ENCODE results near the gene FAM107B.
"Not testable (repeated sequence)": the region's sequence is repeated elsewhere in the genome, so short reads cannot be mapped to it uniquely, and the experiment has no call there.

Gene FAM107B

GRCh38 chr10:14728346-14728745 lies 46.4 kb downstream of the FAM107B start:
- no peak for DNase-seq

DNA sequence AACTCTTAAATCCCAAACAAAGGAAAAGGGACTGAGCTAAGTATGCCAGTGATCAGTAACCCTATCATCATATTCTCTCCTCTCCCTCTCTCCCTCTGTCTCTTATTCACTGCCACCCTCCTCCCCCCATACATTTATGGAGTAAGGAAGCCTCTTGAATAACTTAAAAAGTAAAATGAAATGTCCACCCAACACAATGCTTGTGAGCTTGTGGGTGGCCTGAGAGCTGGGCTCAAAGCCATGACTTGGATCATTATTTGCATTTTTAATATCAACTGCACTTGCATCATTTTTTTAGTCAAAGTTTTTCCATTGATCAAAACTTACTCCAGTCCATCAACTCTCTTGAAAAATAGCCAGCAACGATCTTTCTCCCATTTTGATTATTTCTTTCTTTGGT lies 46.8 kb downstream of the FAM107B start:
- DNase-seq = no peak

GRCh38 chr10:14727465-14727864 lies 47.2 kb downstream of the FAM107B start:
- no peak for DNase-seq

GRCh38 chr10:14724931-14725330 lies 49.8 kb downstream of the FAM107B start:
- no peak for DNase-seq

GRCh38 chr10:14723052-14723689 lies 51.5 kb downstream of the FAM107B start:
- DNase-seq = peak; percentile 21

GRCh38 chr10:14717552-14717951 lies 57.1 kb downstream of the FAM107B start:
- no peak for DNase-seq

- DNase-seq = no peak
Observed at GRCh38 chr10:14712991-14713424, 61.7 kb downstream of the FAM107B start.

GRCh38 chr10:14709344-14709743 lies 65.4 kb downstream of the FAM107B start:
- not testable (repeated sequence) for DNase-seq

GRCh38 chr10:14707481-14707880 lies 67.2 kb downstream of the FAM107B start:
- DNase-seq = no peak

GRCh38 chr10:14705548-14706230 lies 69.0 kb downstream of the FAM107B start:
- no peak for DNase-seq

DNA sequence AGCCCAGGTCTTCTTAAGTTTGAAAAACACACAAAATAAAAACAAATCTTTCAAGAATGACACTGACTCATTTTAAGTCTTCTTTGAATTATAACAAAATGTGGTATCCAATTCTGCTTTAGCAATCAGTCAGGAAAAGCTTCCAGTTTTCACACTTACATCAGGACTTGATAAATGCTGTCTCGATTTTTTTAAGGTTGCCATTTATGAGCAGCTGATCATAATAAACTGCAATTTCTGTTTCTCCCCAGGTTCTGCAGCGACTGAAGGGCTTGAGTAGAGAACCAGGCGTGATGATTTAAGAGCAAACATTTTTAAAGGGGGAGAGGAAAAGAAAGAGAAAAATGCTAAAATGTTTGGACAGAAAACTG lies 71.1 kb downstream of the FAM107B start:
- DNase-seq = no peak

- no peak for DNase-seq
Observed at GRCh38 chr10:14701466-14701865, 73.2 kb downstream of the FAM107B start.

- DNase-seq = no peak
Observed at GRCh38 chr10:14700546-14700945, 74.2 kb downstream of the FAM107B start.

DNA sequence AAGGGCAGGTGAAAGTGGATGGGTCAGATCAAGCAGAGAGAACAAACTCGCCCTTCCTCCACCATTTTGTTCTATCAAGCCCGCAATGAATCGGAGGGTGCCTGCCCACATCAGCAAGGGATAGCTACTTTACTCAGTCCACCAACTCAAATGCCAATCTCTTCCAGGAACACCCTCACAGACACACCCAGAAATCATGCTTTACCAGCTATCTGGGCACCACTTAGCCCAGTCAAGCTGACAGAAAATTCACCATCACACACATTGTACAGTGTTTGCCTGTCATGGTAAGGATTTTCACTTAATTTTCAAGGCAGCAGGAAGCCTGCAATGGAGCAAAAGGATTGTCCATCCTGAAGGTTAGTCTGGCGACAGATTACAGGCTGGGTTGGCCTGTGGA lies 75.2 kb downstream of the FAM107B start:
- no peak for DNase-seq

DNA sequence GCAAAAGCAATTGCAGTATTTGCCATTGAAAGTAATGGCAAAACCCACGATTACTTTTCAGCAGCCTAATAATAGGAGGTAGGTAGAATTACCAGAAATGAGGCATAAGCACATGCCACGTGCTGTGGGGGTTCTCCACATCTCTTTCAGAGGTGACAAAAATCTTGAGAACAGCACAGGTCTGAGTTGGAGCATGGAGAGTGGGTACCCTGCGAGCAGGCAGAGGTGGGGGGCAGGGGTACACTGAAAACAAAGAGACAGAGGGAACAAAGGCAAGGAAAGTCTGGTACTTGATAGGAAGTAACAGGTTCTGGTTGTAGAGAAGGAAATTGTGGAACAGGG lies 75.9 kb downstream of the FAM107B start:
- DNase-seq = no peak

- DNase-seq = no peak
Observed at GRCh38 chr10:14698111-14698828, 76.4 kb downstream of the FAM107B start.

DNA sequence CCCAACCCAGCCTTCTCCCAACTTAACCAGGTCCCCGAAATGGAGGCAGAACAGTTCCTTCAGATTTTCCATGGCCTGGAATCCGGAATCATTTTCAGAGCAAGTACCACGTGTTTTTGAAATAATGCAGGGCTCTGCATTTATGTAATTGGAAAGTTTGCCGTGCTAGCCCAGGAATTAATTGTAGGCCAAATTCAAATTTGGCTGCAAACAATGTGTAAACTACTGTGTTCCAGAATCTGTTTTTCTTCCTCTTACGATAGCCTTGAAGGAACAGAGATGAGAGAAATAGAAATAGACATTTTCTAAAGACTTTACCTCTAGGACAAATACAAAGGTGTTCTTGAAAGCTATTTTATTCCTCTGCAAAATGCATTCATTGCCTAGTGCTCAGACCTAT lies 77.4 kb downstream of the FAM107B start:
- DNase-seq = no peak

GRCh38 chr10:14696821-14697220 lies 77.9 kb downstream of the FAM107B start:
- no peak for DNase-seq

GRCh38 chr10:14695847-14696480 lies 78.7 kb downstream of the FAM107B start:
- DNase-seq = no peak

DNA sequence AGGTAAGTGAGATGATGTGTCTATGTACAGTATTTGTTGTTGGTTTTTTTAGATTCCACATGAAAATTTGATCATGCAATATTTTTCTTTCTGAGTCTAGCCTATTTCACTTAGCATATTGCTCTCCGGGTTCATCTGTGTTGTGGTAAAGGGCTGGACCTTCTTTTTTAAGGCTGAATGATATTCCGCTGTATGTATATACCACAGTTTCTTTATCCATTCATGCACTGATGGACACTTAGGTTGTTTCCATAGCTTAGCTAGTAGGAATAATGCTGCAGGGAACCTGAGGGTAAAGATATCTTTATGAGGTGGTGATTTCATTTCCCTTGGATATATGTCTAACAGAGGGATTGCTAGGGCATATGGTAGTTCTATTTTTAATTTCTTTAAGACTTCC lies 80.8 kb downstream of the FAM107B start:
- DNase-seq = no peak

- no peak for DNase-seq
Observed at GRCh38 chr10:14692344-14693076, 82.2 kb downstream of the FAM107B start.

DNA sequence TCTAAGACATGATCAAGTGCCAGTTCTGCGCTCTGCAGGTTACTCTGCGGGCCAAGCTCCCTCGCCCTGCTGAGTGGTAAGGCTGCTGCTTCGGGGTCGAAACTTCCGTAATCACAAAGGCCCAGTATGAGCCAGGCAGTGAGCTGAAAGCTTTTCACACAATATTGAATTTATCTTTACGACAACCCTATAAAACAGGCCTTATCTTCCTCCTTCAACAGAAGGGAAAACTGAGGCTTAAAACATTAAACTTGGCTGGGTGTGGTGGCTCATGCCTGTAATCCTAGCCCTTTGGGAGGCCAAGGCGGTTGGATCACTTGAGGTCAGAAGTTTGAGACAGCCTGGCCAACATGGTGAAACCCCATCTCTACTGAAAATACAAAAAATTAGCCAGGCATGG lies 83.3 kb downstream of the FAM107B start:
- DNase-seq = no peak

DNA sequence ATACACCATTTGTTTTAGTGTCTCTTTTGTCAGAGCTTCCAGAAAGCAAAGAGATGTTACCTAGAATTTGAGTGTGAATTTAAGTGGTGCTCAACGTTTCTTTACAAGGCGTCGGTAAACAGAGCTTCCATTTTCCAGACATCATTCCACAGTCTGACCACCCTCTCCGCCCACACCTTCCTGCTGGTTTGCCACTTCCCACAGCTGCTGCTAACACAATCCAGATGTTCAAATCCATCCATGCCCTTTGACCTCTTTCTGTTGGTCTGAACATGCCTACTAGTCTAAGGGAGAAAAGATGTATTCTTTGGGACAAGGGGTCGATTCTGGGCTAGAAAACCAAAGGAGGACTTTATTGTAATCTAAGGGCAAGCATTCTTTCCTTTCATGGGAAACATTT lies 86.1 kb downstream of the FAM107B start:
- no peak for DNase-seq

All from activated effector memory CD4-positive, alpha-beta T cell treated with Interleukin-2 at 50 U/mL for 16 hours (primary cell).